NB4 (cell line): Measurements from ENCODE around the gene IFNE.

Source experiments
- TF ChIP-seq, protein P1 (sequence below): IDR thresholded peaks from one replicate; pipeline ENCODE4 v1.5.1; 2012; ENCODE audit warnings: low read depth, low read length
- TF ChIP-seq, protein P2 (sequence below): IDR thresholded peaks from 2 replicates; pipeline ENCODE4 v1.6.1; 2011; ENCODE audit warnings: low read depth, low read length

GRCh38 chr9:21477466-21477865 lies 4.6 kb downstream of the IFNE start:
- TF ChIP-seq, protein P1, sequence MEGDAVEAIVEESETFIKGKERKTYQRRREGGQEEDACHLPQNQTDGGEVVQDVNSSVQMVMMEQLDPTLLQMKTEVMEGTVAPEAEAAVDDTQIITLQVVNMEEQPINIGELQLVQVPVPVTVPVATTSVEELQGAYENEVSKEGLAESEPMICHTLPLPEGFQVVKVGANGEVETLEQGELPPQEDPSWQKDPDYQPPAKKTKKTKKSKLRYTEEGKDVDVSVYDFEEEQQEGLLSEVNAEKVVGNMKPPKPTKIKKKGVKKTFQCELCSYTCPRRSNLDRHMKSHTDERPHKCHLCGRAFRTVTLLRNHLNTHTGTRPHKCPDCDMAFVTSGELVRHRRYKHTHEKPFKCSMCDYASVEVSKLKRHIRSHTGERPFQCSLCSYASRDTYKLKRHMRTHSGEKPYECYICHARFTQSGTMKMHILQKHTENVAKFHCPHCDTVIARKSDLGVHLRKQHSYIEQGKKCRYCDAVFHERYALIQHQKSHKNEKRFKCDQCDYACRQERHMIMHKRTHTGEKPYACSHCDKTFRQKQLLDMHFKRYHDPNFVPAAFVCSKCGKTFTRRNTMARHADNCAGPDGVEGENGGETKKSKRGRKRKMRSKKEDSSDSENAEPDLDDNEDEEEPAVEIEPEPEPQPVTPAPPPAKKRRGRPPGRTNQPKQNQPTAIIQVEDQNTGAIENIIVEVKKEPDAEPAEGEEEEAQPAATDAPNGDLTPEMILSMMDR = no peak
- TF ChIP-seq, protein P2, sequence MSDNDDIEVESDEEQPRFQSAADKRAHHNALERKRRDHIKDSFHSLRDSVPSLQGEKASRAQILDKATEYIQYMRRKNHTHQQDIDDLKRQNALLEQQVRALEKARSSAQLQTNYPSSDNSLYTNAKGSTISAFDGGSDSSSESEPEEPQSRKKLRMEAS = no peak
